Astrocyte (in vitro differentiated cells and primary cell): Measurements from ENCODE around the gene CSNK1G3. TPM values are rescaled to one million over a fixed set of nuclear protein-coding genes. Genes with fewer than 3 reads are reported as not detected.
A peak's percentile ranks its signal among the peaks of the same experiment; 100 is the strongest.

ENCODE experiments used
- DNase-seq: peaks from one replicate; pipeline ENCODE4 v3.0.0-alpha.2; 2010; ENCODE audit warnings: low read depth
- FAIRE-seq: peaks from 2 replicates; lab custom pipeline; 2011; peaks lifted over from hg19 to GRCh38; lab: Jason Lieb, UNC
- H2AFZ ChIP-seq: 2 replicates; pipeline ENCODE4 v1.6.0; 2012; ENCODE audit warnings: low read depth, low read length, inconsistent platforms
- H3K27ac ChIP-seq: 2 replicates; pipeline ENCODE4 v1.5.1; 2011; ENCODE audit warnings: low read depth, low read length, inconsistent platforms
- H3K27me3 ChIP-seq: 2 replicates; pipeline ENCODE4 v1.6.0; 2011; ENCODE audit warnings: low read length, inconsistent platforms; ENCODE audit not compliant: insufficient read depth
- H3K36me3 ChIP-seq: 2 replicates; pipeline ENCODE4 v1.5.1; 2011; ENCODE audit warnings: low read length, inconsistent platforms; ENCODE audit not compliant: insufficient read depth
- H3K4me1 ChIP-seq: 2 replicates; pipeline ENCODE4 v1.5.1; 2011; ENCODE audit warnings: low read length, inconsistent platforms; ENCODE audit not compliant: insufficient read depth
- H3K4me2 ChIP-seq: 2 replicates; pipeline ENCODE4 v1.6.0; 2012; ENCODE audit warnings: low read length, inconsistent platforms
- H3K4me3 ChIP-seq: 2 replicates; pipeline ENCODE4 v1.5.1; 2011; ENCODE audit warnings: low read depth, mild to moderate bottlenecking, low read length, inconsistent platforms; ENCODE audit not compliant: insufficient read depth
- H3K79me2 ChIP-seq: 2 replicates; pipeline ENCODE4 v1.6.0; 2012; ENCODE audit warnings: mild to moderate bottlenecking, low read length, inconsistent platforms; ENCODE audit not compliant: insufficient read depth
- H3K9ac ChIP-seq: 2 replicates; pipeline ENCODE4 v1.6.0; 2012; ENCODE audit warnings: mild to moderate bottlenecking, low read length, inconsistent platforms
- H3K9me3 ChIP-seq: 2 replicates; pipeline ENCODE4 v1.5.1; 2012; ENCODE audit warnings: low read depth, mild to moderate bottlenecking, low read length, inconsistent platforms; ENCODE audit not compliant: insufficient read depth
- H4K20me1 ChIP-seq: 2 replicates; pipeline ENCODE4 v1.6.0; 2012; ENCODE audit warnings: low read length, inconsistent platforms; ENCODE audit not compliant: insufficient read depth
- H3K27ac Mint-ChIP-seq: one replicate; pipeline ENCODE4 v1.8.0; 2021; ENCODE audit warnings: mild to moderate bottlenecking, mixed read lengths; ENCODE audit not compliant: unreplicated experiment
- H3K27me3 Mint-ChIP-seq: one replicate; pipeline ENCODE4 v1.8.0; 2021; ENCODE audit warnings: low read depth, mixed read lengths; ENCODE audit not compliant: unreplicated experiment
- H3K36me3 Mint-ChIP-seq: one replicate; pipeline ENCODE4 v1.8.0; 2021; ENCODE audit warnings: low read depth, mixed read lengths; ENCODE audit not compliant: unreplicated experiment
- H3K4me1 Mint-ChIP-seq: one replicate; pipeline ENCODE4 v1.8.0; 2021; ENCODE audit warnings: low read depth, mixed read lengths; ENCODE audit not compliant: unreplicated experiment
- H3K4me3 Mint-ChIP-seq: one replicate; pipeline ENCODE4 v1.8.0; 2021; ENCODE audit warnings: mild to moderate bottlenecking, moderate library complexity, mixed read lengths; ENCODE audit not compliant: unreplicated experiment
- H3K9me3 Mint-ChIP-seq: one replicate; pipeline ENCODE4 v1.8.0; 2021; ENCODE audit warnings: mild to moderate bottlenecking, mixed read lengths; ENCODE audit not compliant: unreplicated experiment
- CTCF ChIP-seq: IDR thresholded peaks from 2 replicates; pipeline ENCODE4 v1.5.1; 2011; ENCODE audit warnings: low read depth, mild to moderate bottlenecking, inconsistent platforms, low read length, moderate library complexity; ENCODE audit not compliant: insufficient read depth
- EZH2 ChIP-seq: IDR thresholded peaks from 2 replicates; pipeline ENCODE4 v1.6.1; 2012; ENCODE audit warnings: mild to moderate bottlenecking, low read length, inconsistent platforms; ENCODE audit not compliant: insufficient read depth
- total RNA-seq: library from RNA; stranded (reverse); gene quantifications from 2 replicates; pipeline ENCODE4 v1.2.1, GENCODE V29; 2021

The CSNK1G3 gene
- total RNA-seq, 1 donor from 2014 or later = 59.4 TPM

GRCh38 chr5:123610665-123611405 lies 98.9 kb downstream of the CSNK1G3 start:
- no peak overlapping the region for H2AFZ ChIP-seq
- Mint-ChIP-seq H3K36me3 (peaks cover 3% of the 10 kb centered on the region), H3K4me1 (peaks cover 1% of the 10 kb centered on the region), H3K27me3 (no peaks in the 10 kb centered on the region), H3K4me3 (no peak overlapping the region), H3K27ac (no peak overlapping the region), H3K9me3 (no peaks in the 10 kb centered on the region)
- TF ChIP-seq CTCF (peak; percentile 97), EZH2 (no peak)
- no peaks in the 10 kb centered on the region for H4K20me1 ChIP-seq
- H3K9me3 ChIP-seq = no peaks in the 10 kb centered on the region
- no peak overlapping the region for H3K9ac ChIP-seq
- peaks cover 4% of the 10 kb centered on the region for H3K36me3 ChIP-seq
- H3K79me2 ChIP-seq = no peaks in the 10 kb centered on the region
- H3K27ac ChIP-seq = no peak overlapping the region
- H3K4me3 ChIP-seq = no peak overlapping the region
- FAIRE-seq = peak; percentile 47
- H3K4me2 ChIP-seq = no peak overlapping the region
- DNase-seq = peak; percentile 46
- H3K27me3 ChIP-seq = no peaks in the 10 kb centered on the region
- no peaks in the 10 kb centered on the region for H3K4me1 ChIP-seq

GRCh38 chr5:123611406-123611709 lies 99.4 kb downstream of the CSNK1G3 start:
- Histone ChIP-seq H3K4me2 (no peak overlapping the region), H4K20me1 (no peaks in the 10 kb centered on the region), H3K36me3 (peaks cover 4% of the 10 kb centered on the region), H2AFZ (no peak overlapping the region), H3K9ac (no peak overlapping the region), H3K79me2 (no peaks in the 10 kb centered on the region), H3K9me3 (no peaks in the 10 kb centered on the region), H3K27ac (no peak overlapping the region), H3K27me3 (no peaks in the 10 kb centered on the region), H3K4me1 (no peaks in the 10 kb centered on the region), H3K4me3 (no peak overlapping the region)
- no peak overlapping the region for H3K4me3 Mint-ChIP-seq
- TF ChIP-seq CTCF (no peak), EZH2 (no peak)
- H3K36me3 Mint-ChIP-seq = peaks cover 3% of the 10 kb centered on the region
- no peaks in the 10 kb centered on the region for H3K9me3 Mint-ChIP-seq
- H3K4me1 Mint-ChIP-seq = peaks cover 1% of the 10 kb centered on the region
- DNase-seq = no peak
- FAIRE-seq = no peak
- no peak overlapping the region for H3K27ac Mint-ChIP-seq
- no peaks in the 10 kb centered on the region for H3K27me3 Mint-ChIP-seq

GRCh38 chr5:123617561-123617960 lies 105.6 kb downstream of the CSNK1G3 start:
- no peak overlapping the region for H3K27ac ChIP-seq
- H4K20me1 ChIP-seq = no peaks in the 10 kb centered on the region
- H3K79me2 ChIP-seq = no peaks in the 10 kb centered on the region
- H3K9ac ChIP-seq = no peak overlapping the region
- DNase-seq = no peak
- no peak overlapping the region for H3K4me3 ChIP-seq
- H3K4me3 Mint-ChIP-seq = no peak overlapping the region
- peaks cover 14% of the 10 kb centered on the region for H3K36me3 Mint-ChIP-seq
- H3K4me1 ChIP-seq = no peaks in the 10 kb centered on the region
- H3K4me2 ChIP-seq = no peak overlapping the region
- no peaks in the 10 kb centered on the region for H3K9me3 Mint-ChIP-seq
- no peaks in the 10 kb centered on the region for H3K27me3 ChIP-seq
- no peaks in the 10 kb centered on the region for H3K4me1 Mint-ChIP-seq
- H3K36me3 ChIP-seq = no peaks in the 10 kb centered on the region
- no peak for TF ChIP-seq CTCF
- no peak for TF ChIP-seq EZH2
- no peak overlapping the region for H3K27ac Mint-ChIP-seq
- no peaks in the 10 kb centered on the region for H3K9me3 ChIP-seq
- H2AFZ ChIP-seq = no peak overlapping the region
- H3K27me3 Mint-ChIP-seq = no peaks in the 10 kb centered on the region
- no peak for FAIRE-seq
